OCI-LY7 (cell line): ENCODE results near the gene LRP1B.

Experiments
- EZH2phosphoT487 ChIP-seq: fragments of 200-600 bp; sonication (generic); IDR thresholded peaks from 2 replicates; pipeline ENCODE4 v1.6.1; 2018; ENCODE audit warnings: low read depth, borderline replicate concordance, mild to moderate bottlenecking, mixed run types, antibody characterized with exemption, low read length, moderate library complexity, mixed read lengths
- TF ChIP-seq, protein P1 (sequence below): fragments of 200-600 bp; sonication (generic); conservative IDR thresholded peaks from 2 replicates; pipeline ENCODE4 v1.5.1; 2014; ENCODE audit warnings: mild to moderate bottlenecking, antibody characterized with exemption, low read length, moderate library complexity, mixed read lengths

DNA sequence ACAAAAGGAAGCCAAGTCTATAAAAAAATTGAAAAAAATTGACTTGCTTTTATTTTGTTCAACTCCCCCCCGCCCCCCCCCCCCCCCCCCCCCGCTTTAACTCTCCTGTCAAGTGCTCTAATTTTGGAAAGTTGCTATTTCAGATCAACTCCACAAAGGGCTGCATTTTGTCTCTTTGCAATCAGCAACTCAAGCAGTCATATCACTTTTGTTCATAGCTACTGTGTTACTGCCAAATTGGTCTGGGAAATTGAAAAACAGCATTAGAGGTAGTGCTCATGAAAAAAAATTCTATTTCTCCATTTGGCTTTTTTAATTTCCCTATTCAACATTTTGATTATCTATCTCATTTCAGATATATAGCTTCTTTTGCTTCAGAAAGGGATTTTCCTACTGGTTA is 531.8 kb downstream of the LRP1B start:
- TF ChIP-seq, protein P1, sequence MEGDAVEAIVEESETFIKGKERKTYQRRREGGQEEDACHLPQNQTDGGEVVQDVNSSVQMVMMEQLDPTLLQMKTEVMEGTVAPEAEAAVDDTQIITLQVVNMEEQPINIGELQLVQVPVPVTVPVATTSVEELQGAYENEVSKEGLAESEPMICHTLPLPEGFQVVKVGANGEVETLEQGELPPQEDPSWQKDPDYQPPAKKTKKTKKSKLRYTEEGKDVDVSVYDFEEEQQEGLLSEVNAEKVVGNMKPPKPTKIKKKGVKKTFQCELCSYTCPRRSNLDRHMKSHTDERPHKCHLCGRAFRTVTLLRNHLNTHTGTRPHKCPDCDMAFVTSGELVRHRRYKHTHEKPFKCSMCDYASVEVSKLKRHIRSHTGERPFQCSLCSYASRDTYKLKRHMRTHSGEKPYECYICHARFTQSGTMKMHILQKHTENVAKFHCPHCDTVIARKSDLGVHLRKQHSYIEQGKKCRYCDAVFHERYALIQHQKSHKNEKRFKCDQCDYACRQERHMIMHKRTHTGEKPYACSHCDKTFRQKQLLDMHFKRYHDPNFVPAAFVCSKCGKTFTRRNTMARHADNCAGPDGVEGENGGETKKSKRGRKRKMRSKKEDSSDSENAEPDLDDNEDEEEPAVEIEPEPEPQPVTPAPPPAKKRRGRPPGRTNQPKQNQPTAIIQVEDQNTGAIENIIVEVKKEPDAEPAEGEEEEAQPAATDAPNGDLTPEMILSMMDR, result no peak
- TF ChIP-seq EZH2phosphoT487, result no peak
